NCI-H460 (cell line): Measurements from ENCODE around the gene SLC10A7. TPM values are rescaled to one million over a fixed set of nuclear protein-coding genes. Genes with fewer than 3 reads are reported as not detected.

Experiments used
- DNase-seq: peaks from one replicate; pipeline ENCODE4 v3.0.0-alpha.2; 2016; ENCODE audit warnings: low read depth; ENCODE audit errors: extremely low read depth
- total RNA-seq: library from RNA; depleted of rRNA; stranded (reverse); fragments of >200 nt; shearing (Covaris generic); gene quantifications from 2 replicates; pipeline ENCODE4 v1.2.3, GENCODE V29; 2014

Gene SLC10A7
- total RNA-seq, 1 experiment from 2014 or later: 10.0 TPM

GRCh38 chr4:146265950-146266490 is 255.7 kb downstream of the SLC10A7 start:
- DNase-seq: no peak

DNA sequence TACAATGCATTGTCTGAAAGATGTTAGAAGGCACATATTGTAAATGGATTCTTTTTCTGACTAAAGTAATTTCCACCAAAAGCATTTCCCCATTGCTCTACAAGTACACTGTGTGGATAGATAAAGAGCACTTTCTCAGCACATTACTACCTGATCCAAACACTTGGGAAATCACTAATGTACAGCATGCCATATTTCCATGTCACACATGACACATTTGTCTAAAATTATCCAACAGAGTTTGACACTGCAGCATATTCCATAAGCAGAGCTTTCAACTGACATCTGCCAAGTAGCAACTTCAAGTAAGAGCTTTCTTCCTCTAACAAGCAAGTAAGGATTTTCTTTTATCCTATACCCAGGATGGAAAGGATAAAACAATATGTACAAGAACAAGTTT is 257.9 kb downstream of the SLC10A7 start:
- no peak for DNase-seq

- no peak for DNase-seq
Measured at GRCh38 chr4:146261041-146261440, 260.7 kb downstream of the SLC10A7 start.

DNA sequence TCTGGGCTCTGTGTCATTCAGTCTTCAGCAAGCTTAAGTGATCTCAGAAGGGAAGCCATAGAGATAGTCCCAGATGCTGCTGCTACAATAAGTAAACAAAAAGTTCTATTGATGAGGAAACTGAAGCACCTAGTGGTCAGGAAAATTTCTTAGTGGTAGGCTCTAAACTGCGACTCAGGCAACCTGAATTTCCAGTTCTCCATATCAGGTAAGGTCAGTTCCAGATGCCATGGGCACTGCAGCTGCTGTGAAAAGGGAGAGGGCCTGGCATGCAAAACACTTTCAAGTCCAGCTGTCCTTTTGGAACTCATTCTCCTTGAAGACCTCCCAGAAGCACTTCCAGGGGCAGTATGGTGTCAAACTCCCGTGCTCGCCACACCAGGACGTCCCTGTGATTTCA is 261.2 kb downstream of the SLC10A7 start:
- no peak for DNase-seq

GRCh38 chr4:146257511-146257910 is 264.2 kb downstream of the SLC10A7 start:
- DNase-seq: no peak

- DNase-seq: no peak
Measured at GRCh38 chr4:146256328-146256727, 265.4 kb downstream of the SLC10A7 start.

DNA sequence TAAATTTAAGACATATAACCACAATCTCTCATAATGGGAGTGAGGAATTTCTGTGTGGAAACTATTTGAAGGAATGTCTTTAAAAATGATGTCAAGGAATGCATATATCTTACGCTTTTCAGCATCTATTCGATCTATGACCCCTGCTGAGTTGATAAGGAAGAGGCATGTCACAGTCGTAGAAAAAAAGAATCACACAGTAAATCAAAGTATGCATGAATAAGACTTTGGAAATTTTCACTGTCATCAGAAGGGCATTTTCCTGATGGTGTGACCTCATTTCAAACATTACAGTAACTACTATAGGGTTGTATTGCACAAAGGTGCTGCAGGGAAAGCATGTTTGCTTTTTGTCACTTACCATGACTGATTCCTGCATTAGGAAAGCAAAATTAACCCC is 265.9 kb downstream of the SLC10A7 start:
- DNase-seq: peak; percentile 46

DNA sequence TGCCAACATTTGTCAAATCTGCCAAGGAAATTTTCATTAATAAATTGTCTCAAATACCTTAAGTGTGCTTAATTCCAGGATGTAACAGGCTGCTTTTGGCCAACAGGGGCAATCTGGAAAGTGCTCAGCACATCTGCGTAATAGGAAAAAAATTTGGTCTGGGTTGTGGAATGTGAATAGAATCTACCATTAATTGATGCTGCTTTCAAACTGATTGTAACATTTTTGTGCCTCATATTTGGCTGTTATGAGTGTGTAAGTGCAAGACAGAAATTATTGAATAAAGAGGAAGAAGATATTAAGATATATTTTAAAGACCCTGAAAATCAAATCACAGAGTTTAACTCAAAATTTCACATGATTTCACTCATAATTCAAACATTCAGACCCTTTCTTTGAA is 266.3 kb downstream of the SLC10A7 start:
- DNase-seq: no peak

- DNase-seq: no peak
Measured at GRCh38 chr4:146252969-146253611, 268.6 kb downstream of the SLC10A7 start.

GRCh38 chr4:146247356-146247755 is 274.4 kb downstream of the SLC10A7 start:
- no peak for DNase-seq

- no peak for DNase-seq
Measured at GRCh38 chr4:146246381-146246780, 275.4 kb downstream of the SLC10A7 start.

GRCh38 chr4:146245850-146246249 is 275.9 kb downstream of the SLC10A7 start:
- DNase-seq: no peak

- no peak for DNase-seq
Measured at GRCh38 chr4:146245246-146245645, 276.5 kb downstream of the SLC10A7 start.

GRCh38 chr4:146244496-146244895 is 277.2 kb downstream of the SLC10A7 start:
- no peak for DNase-seq

GRCh38 chr4:146243883-146244277 is 277.9 kb downstream of the SLC10A7 start:
- DNase-seq: no peak

DNA sequence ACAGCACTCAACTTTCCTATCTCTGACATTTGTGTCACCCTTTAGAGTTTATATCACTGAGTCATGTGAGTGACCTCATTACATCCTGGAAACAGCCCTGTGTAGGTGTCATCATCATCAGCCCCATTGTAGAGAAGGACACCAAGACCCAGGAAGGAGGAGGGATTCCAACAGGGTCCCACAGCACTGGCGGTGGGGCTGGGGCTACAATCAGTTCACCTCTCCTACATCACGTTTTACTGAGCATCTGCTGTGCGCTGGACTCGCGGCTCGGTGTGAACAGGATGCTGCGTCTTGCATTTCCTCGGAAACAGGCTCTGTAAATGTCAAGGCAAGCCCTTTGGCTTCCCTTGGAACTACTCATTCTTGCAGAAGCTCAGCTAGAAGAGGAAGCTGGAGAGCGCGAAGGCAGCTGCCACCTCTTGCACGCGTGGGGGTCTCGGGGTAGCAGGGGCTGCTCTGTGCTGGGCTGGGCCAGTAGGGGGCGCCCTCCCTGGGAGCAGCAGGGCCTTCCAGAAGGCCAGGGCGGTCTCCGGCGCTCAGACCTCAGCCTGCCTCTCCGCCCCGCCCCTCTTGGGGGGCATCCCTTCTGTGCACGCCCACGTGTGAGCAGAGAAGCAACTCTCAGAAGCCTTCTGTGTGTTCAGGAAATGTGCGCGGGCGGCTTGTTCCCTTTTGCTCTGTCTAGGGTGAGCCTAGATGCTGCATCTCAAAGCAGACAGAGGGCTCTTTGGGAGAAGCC is 278.4 kb downstream of the SLC10A7 start:
- peak; percentile 33 for DNase-seq

DNA sequence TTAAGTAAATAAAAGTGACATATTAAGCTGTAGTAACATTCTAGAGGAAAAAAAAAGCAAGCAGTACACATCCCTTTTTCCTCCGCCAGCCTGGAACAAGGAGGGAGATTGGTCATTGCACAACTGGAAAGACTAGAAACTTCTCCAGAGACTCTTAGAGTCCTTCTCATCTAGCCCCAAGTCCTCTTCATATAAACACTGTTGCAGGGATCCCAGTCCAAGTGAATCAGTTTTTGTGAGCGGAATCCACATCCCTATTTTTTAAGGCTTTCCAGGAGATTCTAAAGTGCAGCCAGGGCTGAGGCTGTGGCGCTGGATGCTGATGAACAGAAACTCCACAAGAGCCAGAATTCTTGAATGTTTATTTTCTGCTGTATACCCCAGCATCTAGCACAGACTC is 283.6 kb downstream of the SLC10A7 start:
- DNase-seq: no peak

- DNase-seq: no peak
Measured at GRCh38 chr4:146237092-146237491, 284.6 kb downstream of the SLC10A7 start.

DNA sequence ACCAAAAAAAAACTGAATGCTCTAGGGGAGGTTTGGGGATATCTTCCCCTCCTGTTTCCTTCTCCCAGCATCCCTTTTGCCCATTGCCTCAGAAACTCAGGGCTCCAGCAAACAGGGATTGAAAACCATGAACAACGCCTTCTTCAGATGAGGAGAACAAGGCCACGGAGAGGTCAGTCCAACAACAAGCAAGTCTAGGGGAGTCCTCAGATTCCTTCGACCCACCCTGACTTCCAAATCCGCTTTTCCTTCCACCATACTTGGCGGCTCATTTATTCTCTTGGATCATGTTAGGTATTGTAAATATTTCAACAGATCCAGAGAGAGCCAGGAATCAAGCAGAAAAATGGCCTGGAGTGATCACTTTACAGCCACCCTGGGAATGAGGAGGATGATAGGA is 285.5 kb downstream of the SLC10A7 start:
- DNase-seq: no peak

- DNase-seq: no peak
Measured at GRCh38 chr4:146235654-146236177, 286.0 kb downstream of the SLC10A7 start.

DNA sequence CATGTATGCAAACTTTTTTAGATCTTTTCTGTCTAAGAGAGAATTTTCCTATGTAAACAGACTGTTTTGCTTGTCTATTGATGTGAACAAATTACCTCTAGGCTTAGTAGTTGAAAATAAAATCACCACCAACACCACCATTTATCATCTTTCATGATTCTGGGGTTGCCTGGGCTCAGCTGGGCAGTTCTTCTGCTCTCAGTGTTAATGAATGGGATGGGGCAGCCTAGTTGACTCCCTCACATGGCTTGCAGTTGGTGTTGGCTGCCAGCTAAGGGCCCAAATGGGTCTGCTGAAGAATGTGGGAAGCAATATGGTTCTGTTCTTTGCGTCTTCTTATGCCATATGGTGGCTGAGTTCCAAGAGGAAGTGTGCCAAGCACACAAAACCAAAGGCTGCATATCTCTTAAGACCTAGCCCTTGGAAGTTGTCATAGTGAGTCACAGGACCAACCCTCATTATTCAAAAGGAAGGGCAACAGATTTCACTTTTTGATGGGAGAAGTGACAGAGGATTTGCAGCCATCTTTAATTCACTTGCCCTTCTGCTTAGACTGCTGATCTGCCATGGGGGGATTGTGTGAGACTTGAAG is 289.5 kb downstream of the SLC10A7 start:
- DNase-seq: no peak

DNA sequence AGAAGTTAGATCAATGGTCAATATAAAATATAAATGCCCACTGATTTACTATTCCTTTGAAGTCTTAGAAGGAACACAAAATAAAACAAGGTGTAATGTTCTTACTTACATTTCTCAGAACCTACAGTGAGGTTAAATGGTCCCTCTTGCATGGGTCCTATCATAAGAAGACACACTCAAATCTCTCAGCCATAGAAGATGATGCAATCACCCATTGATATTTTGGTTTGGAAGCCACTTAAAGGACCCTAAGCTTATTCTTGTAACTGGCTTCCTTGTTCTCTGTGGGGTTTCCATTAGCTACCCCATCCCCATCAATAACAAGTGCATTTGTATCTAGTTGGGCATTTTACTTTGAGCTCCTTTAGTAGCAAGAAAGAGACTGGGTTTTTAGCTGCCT is 292.3 kb downstream of the SLC10A7 start:
- DNase-seq: no peak
